ENCODE measurements around the gene NUFIP1. TPM values are rescaled to one million over a fixed set of nuclear protein-coding genes. Genes with fewer than 3 reads are reported as not detected.

The NUFIP1 gene
- total and polyA plus RNA-seq, 2 experiments from 2014 or later = 7.7 to 23.9 TPM

- Histone ChIP-seq H3K4me1 (ENCODE audit: insufficient read depth) (peaks cover 14% of the 10 kb centered on the region), H4K20me1 (replicated peaks; ENCODE audit: insufficient read depth) (no peaks in the 10 kb centered on the region), H3K4me2 (no peak overlapping the region), H3K27me3 (ENCODE audit: insufficient read depth) (no peaks in the 10 kb centered on the region), H3K79me2 (replicated peaks; ENCODE audit: insufficient read depth) (no peaks in the 10 kb centered on the region), H3K4me3 (no peak overlapping the region), H3K27ac (ENCODE audit: low read depth) (no peak overlapping the region), H3K9me2 (ENCODE audit: insufficient read depth) (no peaks in the 10 kb centered on the region), H3F3A (replicated peaks; ENCODE audit: low read depth) (peaks cover 10% of the 10 kb centered on the region; the same call in 1 of the 2 replicates), H2AFZ (no peak overlapping the region), H3K36me3 (ENCODE audit: insufficient read depth) (no peaks in the 10 kb centered on the region)
- no peak overlapping the region for H3K27ac Mint-ChIP-seq
- peaks cover 5% of the 10 kb centered on the region for H3K27me3 Mint-ChIP-seq (ENCODE audit: insufficient read depth, low read depth, poor library complexity)
- no peaks in the 10 kb centered on the region; the same call in 2 of the 3 replicates for H3K9me3 Mint-ChIP-seq
- peaks cover 8% of the 10 kb centered on the region for H3K4me1 Mint-ChIP-seq
- no peaks in the 10 kb centered on the region for H3K36me3 Mint-ChIP-seq (ENCODE audit: low read depth)
- DNase-seq (ENCODE audit: low spot score) (no peak), ATAC-seq (no peak)
- H3K4me3 Mint-ChIP-seq = no peak overlapping the region; the same call in 2 of the 3 replicates
- no peak for TF ChIP-seq STAT1 (IDR thresholded peaks at IDR 0.05; ENCODE audit: unreplicated experiment)
- TF ChIP-seq CTCF (conservative IDR thresholded peaks at IDR 0.05; ENCODE audit: low read depth in 2 of 2) = peak in 1 of 2 experiments; percentile 17; a peak in 1 of 4 replicates
These were observed 69.3 kb downstream of the NUFIP1 start for GRCh38 chr13:44920013-44920412.

GRCh38 chr13:44919104-44919804 lies 70.0 kb downstream of the NUFIP1 start:
- Histone ChIP-seq H3K27me3 (ENCODE audit: insufficient read depth) (no peaks in the 10 kb centered on the region), H3K4me3 (peak overlapping the region; percentile 53), H3K4me1 (ENCODE audit: insufficient read depth) (peaks cover 14% of the 10 kb centered on the region), H4K20me1 (replicated peaks; ENCODE audit: insufficient read depth) (no peaks in the 10 kb centered on the region), H3K27ac (ENCODE audit: low read depth) (peak overlapping the region; percentile 93), H3K9me2 (ENCODE audit: insufficient read depth) (no peaks in the 10 kb centered on the region), H3K4me2 (peak overlapping the region; percentile 86), H3K36me3 (ENCODE audit: insufficient read depth) (no peaks in the 10 kb centered on the region), H2AFZ (peak overlapping the region; percentile 80), H3K79me2 (replicated peaks; ENCODE audit: insufficient read depth) (no peaks in the 10 kb centered on the region), H3F3A (replicated peaks; ENCODE audit: low read depth) (peaks cover 10% of the 10 kb centered on the region; the same call in 1 of the 2 replicates)
- peaks cover 8% of the 10 kb centered on the region for H3K4me1 Mint-ChIP-seq
- no peak overlapping the region for H3K4me3 Mint-ChIP-seq
- H3K27ac Mint-ChIP-seq = no peak overlapping the region
- no peaks in the 10 kb centered on the region for H3K36me3 Mint-ChIP-seq (ENCODE audit: low read depth)
- no peak for DNase-seq (ENCODE audit: low spot score)
- H3K9me3 Mint-ChIP-seq = no peaks in the 10 kb centered on the region; the same call in 2 of the 3 replicates
- H3K27me3 Mint-ChIP-seq (ENCODE audit: insufficient read depth, low read depth, poor library complexity) = peaks cover 5% of the 10 kb centered on the region
- no peak for ATAC-seq
- TF ChIP-seq POLR2AphosphoS5 (IDR thresholded peaks at IDR 0.05; ENCODE audit: low read depth) (no peak), ZNF462 (CRISPR knock-in tag; IDR thresholded peaks at IDR 0.05) (no peak), ZNF114 (CRISPR knock-in tag; IDR thresholded peaks at IDR 0.05) (no peak), JUNB (IDR thresholded peaks at IDR 0.05; ENCODE audit: unreplicated experiment) (no peak), EZH2phosphoT487 (IDR thresholded peaks at IDR 0.05; ENCODE audit: unreplicated experiment) (no peak), ETS1 (IDR thresholded peaks at IDR 0.05) (no peak), EZH2 (IDR thresholded peaks at IDR 0.05; ENCODE audit: low read depth, unreplicated experiment) (no peak), STAT1 (IDR thresholded peaks at IDR 0.05; ENCODE audit: unreplicated experiment) (no peak), ZNF331 (CRISPR knock-in tag; IDR thresholded peaks at IDR 0.05; ENCODE audit: low read depth) (no peak), CREB1 (CRISPR knock-in tag; IDR thresholded peaks at IDR 0.05; ENCODE audit: low read depth) (no peak)
